Forelimb muscle (tissue), 1 donor: ENCODE measurements around the gene COPG1. TPM values are rescaled to one million over a fixed set of nuclear protein-coding genes. Genes with fewer than 3 reads are reported as not detected.
"Not testable (repeated sequence)": the region's sequence is repeated elsewhere in the genome, so short reads cannot be mapped to it uniquely, and the experiment has no call there.

Experiments used
- DNase-seq: peaks from one replicate; pipeline ENCODE4 v3.0.0-alpha.2; 2013; ENCODE audit warnings: low read depth
- polyA plus RNA-seq: library from polyadenylated mRNA; unstranded; fragments of 120-200 nt; gene quantifications from one replicate; pipeline ENCODE4 v1.2.1, GENCODE V29; 2013; ENCODE audit not compliant: insufficient read length

Gene COPG1
- polyA plus RNA-seq, 1 donor: 106 TPM

- no peak for DNase-seq
Observed at GRCh38 chr3:129245141-129245540, 4.3 kb upstream of the COPG1 start.

- DNase-seq: peak; percentile 64
Observed at GRCh38 chr3:129245641-129246306, 3.6 kb upstream of the COPG1 start.

DNA sequence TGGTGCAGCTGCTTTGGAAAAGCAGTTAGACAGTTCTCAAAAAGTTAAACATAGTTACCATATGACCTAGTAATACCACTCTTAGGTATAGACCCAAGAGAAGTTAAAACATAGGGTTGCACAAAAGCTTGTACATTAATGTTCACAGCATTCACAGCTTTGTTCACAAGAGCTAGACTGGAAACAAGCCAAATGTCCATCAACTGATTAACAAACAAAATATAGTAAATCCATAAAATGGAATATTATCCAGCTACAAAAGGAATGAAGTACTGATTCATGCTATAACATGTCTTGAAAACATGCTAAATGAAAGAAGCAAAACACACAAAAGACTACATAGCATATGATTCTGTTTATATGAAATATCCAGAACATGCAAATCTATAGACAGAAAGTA is 2.8 kb upstream of the COPG1 start:
- DNase-seq: no peak

DNA sequence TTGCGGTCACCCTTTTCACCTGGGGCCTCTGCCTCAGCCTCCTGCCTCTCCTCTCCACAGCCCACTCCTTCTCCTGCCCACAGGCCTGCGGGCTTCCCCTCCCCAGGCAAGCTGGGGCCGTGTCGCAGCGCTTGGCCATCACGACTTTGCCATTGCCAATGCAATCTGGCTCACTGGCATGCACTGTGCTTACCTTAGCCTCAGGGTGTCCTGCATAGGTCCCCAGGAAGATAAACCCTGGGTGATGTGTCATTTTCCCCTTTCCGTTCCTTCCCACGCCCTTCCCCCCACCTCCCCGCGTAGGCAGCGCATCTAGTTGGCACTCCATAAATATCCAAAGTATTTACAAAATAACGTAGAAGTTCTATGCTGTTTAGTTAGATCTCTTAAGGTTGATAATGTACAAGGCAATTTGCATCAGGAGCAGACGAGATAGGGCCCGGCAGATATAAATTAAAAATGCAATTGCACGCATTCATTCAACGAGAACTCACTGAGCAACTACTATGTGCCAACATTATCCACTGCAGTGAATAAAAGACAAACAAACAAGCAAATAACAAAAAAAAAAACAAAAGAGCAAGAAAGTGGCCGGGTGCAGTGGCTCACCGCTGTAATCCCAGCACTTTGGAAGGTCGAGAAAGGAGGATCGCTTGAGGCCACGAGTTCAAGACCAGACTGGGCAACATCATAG is 973 bp upstream of the COPG1 start:
- DNase-seq: no peak

DNA sequence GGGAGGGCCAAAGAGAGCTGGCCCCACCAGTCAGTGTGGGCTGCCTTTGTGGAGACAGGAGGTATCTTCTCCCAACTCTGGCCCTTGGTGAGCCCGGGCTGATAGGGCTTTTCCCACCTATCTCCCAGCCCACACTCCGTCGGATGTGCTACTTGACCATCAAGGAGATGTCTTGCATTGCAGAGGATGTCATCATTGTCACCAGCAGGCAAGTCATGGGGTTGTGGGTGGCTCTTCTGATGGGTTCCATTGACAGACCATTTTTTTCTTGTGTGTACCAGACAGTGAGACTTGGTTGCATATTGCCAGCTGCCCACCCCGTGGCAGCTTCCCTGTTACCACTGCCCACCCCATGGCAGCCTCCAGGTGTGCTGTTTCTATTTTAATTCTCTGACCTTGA is 3.3 kb downstream of the COPG1 start:
- DNase-seq: no peak

DNA sequence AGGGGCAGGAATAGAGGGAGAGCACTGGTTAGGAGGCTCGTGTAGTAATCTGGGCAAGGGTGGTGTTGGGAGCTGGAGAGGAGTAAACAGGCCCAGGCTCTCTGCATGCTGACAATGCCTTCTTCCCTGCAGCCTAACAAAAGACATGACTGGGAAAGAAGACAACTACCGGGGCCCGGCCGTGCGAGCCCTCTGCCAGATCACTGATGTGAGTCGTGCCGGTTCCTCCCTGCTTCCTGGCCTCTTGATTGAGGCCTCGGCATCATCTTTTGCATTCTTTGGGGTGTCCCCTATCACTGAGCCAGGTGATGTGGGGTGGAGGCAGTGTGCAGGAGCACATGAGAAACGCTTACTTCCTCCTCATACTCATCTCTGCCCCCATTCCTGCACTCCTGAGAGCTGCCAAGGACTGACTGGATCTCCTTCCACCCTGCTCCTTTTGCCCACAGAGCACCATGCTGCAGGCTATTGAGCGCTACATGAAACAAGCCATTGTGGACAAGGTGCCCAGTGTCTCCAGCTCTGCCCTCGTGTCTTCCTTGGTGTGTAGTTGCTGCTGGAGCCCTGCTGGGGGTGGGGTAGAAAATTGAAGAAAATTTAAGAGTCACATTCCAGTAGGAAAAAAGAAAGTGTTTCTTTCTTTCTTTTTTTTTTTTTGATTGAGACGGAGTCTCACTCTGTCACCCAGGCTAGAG is 5.3 kb downstream of the COPG1 start:
- no peak for DNase-seq

- no peak for DNase-seq
Observed at GRCh38 chr3:129256270-129256669, 6.9 kb downstream of the COPG1 start.

GRCh38 chr3:129257609-129258008 is 8.2 kb downstream of the COPG1 start:
- DNase-seq: no peak

DNA sequence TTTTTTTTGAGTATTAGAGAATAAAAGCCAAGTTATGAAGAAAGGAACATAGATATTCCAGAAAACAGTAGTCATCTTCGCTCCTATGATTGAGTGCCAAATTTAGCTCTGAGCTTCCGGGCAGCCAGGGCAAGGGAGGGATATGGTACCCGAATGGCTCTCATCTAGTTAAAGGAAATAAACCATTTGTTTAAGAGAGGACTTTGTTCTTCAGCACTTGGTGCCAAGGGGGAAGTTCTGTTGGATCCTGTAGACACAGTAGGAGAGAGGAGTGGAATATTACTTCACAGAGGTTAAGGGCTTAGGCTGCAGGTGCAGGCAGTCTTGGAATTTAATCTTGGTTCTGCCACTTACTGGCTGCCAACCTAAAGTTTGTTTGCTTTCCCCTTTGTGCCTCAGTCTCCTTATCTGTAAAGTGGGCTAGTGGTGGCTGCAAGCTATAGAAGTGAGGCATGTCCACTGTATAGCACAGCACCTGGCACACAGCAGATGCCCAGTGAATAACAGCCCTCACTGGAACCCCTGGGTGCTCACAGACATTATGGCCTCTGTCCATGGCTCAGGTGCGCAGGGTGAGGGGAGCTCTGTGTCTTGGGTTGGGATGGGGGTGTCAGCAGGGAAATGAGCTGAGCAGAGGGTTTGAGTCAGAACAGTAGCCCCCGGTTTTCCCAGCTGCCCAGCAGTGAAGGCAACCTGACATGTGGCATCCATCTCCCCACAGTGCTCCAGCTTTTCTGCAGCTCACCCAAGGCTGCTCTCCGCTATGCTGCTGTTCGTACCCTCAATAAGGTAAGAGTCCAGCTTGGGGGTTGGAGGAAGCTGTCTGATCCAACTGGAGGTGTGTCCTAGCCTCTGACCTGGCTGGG is 10.4 kb downstream of the COPG1 start:
- no peak for DNase-seq

DNA sequence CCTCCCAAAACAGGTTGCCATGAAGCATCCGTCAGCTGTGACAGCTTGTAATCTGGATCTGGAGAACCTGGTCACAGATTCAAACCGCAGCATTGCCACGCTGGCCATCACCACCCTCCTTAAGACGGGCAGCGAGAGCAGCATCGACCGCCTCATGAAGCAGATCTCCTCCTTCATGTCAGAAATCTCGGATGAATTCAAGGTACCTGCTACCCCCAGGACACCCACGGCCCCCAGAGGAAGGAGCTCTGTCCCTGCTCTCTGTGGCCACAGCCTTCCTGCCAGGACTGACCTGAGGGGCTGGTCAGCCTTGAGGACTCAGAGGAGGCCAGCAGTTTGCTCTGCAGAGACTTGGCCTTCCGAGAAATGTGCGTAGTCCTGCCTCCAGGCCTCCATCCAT is 11.2 kb downstream of the COPG1 start:
- DNase-seq: no peak

GRCh38 chr3:129261894-129262293 is 12.5 kb downstream of the COPG1 start:
- no peak for DNase-seq

GRCh38 chr3:129263161-129263910 is 13.9 kb downstream of the COPG1 start:
- no peak for DNase-seq

DNA sequence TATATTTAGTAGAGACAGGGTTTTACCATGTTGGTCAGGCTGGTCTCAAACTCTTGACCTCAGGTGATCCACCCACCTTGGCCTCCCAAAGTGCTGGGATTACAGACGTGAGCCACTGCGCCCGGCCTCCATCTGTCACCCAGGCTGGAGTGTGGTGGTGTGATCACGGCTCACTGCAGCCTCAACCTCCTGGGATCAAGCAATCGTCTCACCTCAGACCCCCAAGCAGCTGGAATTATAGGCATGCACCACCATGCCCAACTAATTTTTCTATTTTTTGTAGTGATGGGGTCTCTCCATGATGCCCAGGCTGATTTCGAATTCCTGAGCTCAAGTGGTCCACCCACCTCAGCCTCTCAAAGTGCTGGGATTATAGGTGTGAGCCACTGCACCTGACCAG is 15.6 kb downstream of the COPG1 start:
- not testable (repeated sequence) for DNase-seq

DNA sequence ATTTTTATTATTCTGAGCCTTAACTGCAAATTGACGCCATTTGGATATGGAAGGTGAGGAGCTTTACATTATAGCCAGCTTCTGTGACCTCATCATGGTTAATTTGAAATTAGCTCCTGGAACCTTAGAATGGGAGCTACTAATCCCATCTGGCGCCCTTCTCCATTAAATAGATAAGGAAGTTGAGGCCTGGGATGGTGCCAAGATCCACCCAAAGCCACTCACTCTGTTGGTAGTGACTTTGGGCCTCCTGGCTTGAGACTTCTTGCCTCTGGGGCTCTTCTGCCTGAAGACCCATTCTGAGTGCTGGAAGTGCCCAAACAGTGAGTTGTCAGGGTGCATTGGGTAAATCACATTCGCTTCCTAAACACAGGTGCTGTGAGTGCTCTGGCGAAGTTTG is 17.2 kb downstream of the COPG1 start:
- no peak for DNase-seq

DNA sequence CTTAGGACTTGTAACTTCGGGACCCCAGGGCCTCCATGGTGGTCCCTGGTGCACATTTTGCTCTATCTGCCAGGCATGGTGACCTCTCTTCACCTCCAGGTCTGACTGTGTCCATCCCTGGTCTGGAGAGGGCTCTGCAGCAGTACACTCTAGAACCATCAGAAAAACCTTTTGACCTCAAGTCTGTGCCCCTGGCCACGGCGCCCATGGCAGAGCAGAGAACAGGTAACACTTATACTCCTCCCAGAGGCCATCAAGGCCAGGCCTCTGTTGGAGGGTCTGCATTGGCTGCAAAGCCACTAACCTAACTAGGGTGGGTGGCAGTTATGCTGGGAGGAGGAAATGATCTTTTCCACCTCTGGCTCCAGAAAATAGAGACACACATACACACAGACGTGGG is 19.0 kb downstream of the COPG1 start:
- no peak for DNase-seq

GRCh38 chr3:129271674-129272073 is 22.3 kb downstream of the COPG1 start:
- DNase-seq: no peak

GRCh38 chr3:129276385-129276784 is 27.0 kb downstream of the COPG1 start:
- no peak for DNase-seq

DNA sequence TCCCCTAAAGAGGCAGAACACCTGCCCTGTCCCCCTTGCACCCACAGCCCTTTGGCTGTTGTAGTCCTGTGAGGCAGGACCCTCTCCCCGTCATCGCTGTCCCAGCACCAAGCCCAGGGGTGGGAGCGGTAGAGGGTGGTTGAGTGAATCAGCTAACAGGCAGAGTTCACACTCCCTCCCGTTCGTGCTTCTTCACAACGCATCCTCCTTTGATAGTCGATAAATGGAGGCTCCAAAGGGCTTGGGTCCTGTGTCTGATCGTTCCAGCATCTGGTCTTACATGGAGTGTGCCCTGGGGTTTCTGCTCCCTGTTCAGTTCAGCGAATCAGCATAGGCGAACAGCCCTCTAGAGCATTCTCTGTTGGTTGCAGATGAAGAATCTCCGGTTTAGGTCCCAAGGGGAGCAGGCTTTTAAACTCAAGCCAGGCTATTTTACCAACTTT is 28.4 kb downstream of the COPG1 start:
- DNase-seq: no peak

DNA sequence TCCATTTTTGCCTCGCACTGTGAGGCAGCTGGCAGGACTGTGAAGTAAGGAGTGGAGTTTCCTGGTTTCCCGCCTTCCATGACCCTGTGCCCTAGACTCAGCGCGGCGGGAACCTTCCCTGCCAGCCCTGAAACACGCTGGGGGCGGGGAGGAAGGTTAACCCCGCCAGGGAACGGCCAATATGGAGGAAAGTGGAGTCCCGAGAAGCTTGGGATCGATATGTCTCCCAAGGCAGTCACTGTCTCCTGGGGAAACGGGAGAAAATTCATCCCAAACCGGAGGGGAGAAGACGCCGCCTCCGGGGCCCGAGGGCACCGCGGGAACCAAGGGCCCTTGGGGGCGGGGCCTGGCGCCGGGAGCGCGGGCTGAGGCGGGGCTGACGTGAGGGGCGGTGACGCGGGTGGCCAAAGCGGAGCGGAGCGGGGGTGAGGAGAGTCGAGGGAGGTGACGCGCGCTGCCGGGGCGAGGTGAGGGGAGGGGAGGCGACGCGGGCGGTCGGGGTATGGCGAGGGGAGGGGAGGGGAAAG is 29.1 kb downstream of the COPG1 start, which contains the start of gene HMCES:
Gene HMCES (plus strand): TSS at position 432 of the 527 bp plus-strand sequence. CDS start 863 bp downstream, outside the sequence.
- peak; percentile 46 for DNase-seq

- no peak for DNase-seq
Observed at GRCh38 chr3:129278966-129279906, 29.8 kb downstream of the COPG1 start.
